Astrocyte (in vitro differentiated cells and primary cell): ENCODE measurements around the gene ATP13A2. TPM values are rescaled to one million over a fixed set of nuclear protein-coding genes. Genes with fewer than 3 reads are reported as not detected.

ENCODE experiments used
- DNase-seq: peaks from one replicate; pipeline ENCODE4 v3.0.0-alpha.2; 2010; ENCODE audit warnings: low read depth
- FAIRE-seq: peaks from 2 replicates; lab custom pipeline; 2011; peaks lifted over from hg19 to GRCh38; lab: Jason Lieb, UNC
- H2AFZ ChIP-seq: 2 replicates; pipeline ENCODE4 v1.6.0; 2012; ENCODE audit warnings: low read depth, low read length, inconsistent platforms
- H3K27ac ChIP-seq: 2 replicates; pipeline ENCODE4 v1.5.1; 2011; ENCODE audit warnings: low read depth, low read length, inconsistent platforms
- H3K27me3 ChIP-seq: 2 replicates; pipeline ENCODE4 v1.6.0; 2011; ENCODE audit warnings: low read length, inconsistent platforms; ENCODE audit not compliant: insufficient read depth
- H3K36me3 ChIP-seq: 2 replicates; pipeline ENCODE4 v1.5.1; 2011; ENCODE audit warnings: low read length, inconsistent platforms; ENCODE audit not compliant: insufficient read depth
- H3K4me1 ChIP-seq: 2 replicates; pipeline ENCODE4 v1.5.1; 2011; ENCODE audit warnings: low read length, inconsistent platforms; ENCODE audit not compliant: insufficient read depth
- H3K4me2 ChIP-seq: 2 replicates; pipeline ENCODE4 v1.6.0; 2012; ENCODE audit warnings: low read length, inconsistent platforms
- H3K4me3 ChIP-seq: 2 replicates; pipeline ENCODE4 v1.5.1; 2011; ENCODE audit warnings: low read depth, mild to moderate bottlenecking, low read length, inconsistent platforms; ENCODE audit not compliant: insufficient read depth
- H3K79me2 ChIP-seq: 2 replicates; pipeline ENCODE4 v1.6.0; 2012; ENCODE audit warnings: mild to moderate bottlenecking, low read length, inconsistent platforms; ENCODE audit not compliant: insufficient read depth
- H3K9ac ChIP-seq: 2 replicates; pipeline ENCODE4 v1.6.0; 2012; ENCODE audit warnings: mild to moderate bottlenecking, low read length, inconsistent platforms
- H3K9me3 ChIP-seq: 2 replicates; pipeline ENCODE4 v1.5.1; 2012; ENCODE audit warnings: low read depth, mild to moderate bottlenecking, low read length, inconsistent platforms; ENCODE audit not compliant: insufficient read depth
- H4K20me1 ChIP-seq: 2 replicates; pipeline ENCODE4 v1.6.0; 2012; ENCODE audit warnings: low read length, inconsistent platforms; ENCODE audit not compliant: insufficient read depth
- H3K27ac Mint-ChIP-seq: one replicate; pipeline ENCODE4 v1.8.0; 2021; ENCODE audit warnings: mild to moderate bottlenecking, mixed read lengths; ENCODE audit not compliant: unreplicated experiment
- H3K27me3 Mint-ChIP-seq: one replicate; pipeline ENCODE4 v1.8.0; 2021; ENCODE audit warnings: low read depth, mixed read lengths; ENCODE audit not compliant: unreplicated experiment
- H3K36me3 Mint-ChIP-seq: one replicate; pipeline ENCODE4 v1.8.0; 2021; ENCODE audit warnings: low read depth, mixed read lengths; ENCODE audit not compliant: unreplicated experiment
- H3K4me1 Mint-ChIP-seq: one replicate; pipeline ENCODE4 v1.8.0; 2021; ENCODE audit warnings: low read depth, mixed read lengths; ENCODE audit not compliant: unreplicated experiment
- H3K4me3 Mint-ChIP-seq: one replicate; pipeline ENCODE4 v1.8.0; 2021; ENCODE audit warnings: mild to moderate bottlenecking, moderate library complexity, mixed read lengths; ENCODE audit not compliant: unreplicated experiment
- H3K9me3 Mint-ChIP-seq: one replicate; pipeline ENCODE4 v1.8.0; 2021; ENCODE audit warnings: mild to moderate bottlenecking, mixed read lengths; ENCODE audit not compliant: unreplicated experiment
- CTCF ChIP-seq: IDR thresholded peaks from 2 replicates; pipeline ENCODE4 v1.5.1; 2011; ENCODE audit warnings: low read depth, mild to moderate bottlenecking, inconsistent platforms, low read length, moderate library complexity; ENCODE audit not compliant: insufficient read depth
- EZH2 ChIP-seq: IDR thresholded peaks from 2 replicates; pipeline ENCODE4 v1.6.1; 2012; ENCODE audit warnings: mild to moderate bottlenecking, low read length, inconsistent platforms; ENCODE audit not compliant: insufficient read depth
- total RNA-seq: library from RNA; stranded (reverse); gene quantifications from 2 replicates; pipeline ENCODE4 v1.2.1, GENCODE V29; 2021

Gene ATP13A2
- total RNA-seq, 1 donor from 2014 or later: 67.8 TPM

- H3K4me1 Mint-ChIP-seq: peaks cover 6% of the 10 kb centered on the region
- no peak for DNase-seq
- no peaks in the 10 kb centered on the region for H3K9me3 ChIP-seq
- no peaks in the 10 kb centered on the region for H3K27me3 Mint-ChIP-seq
- TF ChIP-seq EZH2 (no peak), CTCF (no peak)
- peaks cover 38% of the 10 kb centered on the region for H3K36me3 ChIP-seq
- no peak overlapping the region for H2AFZ ChIP-seq
- peaks cover 4% of the 10 kb centered on the region for H3K36me3 Mint-ChIP-seq
- H4K20me1 ChIP-seq: peaks cover 33% of the 10 kb centered on the region
- H3K27ac ChIP-seq: no peak overlapping the region
- H3K4me3 ChIP-seq: no peak overlapping the region
- peaks cover 3% of the 10 kb centered on the region for H3K4me1 ChIP-seq
- H3K4me3 Mint-ChIP-seq: no peak overlapping the region
- peaks cover 53% of the 10 kb centered on the region for H3K79me2 ChIP-seq
- H3K27me3 ChIP-seq: no peaks in the 10 kb centered on the region
- no peaks in the 10 kb centered on the region for H3K9me3 Mint-ChIP-seq
- no peak for FAIRE-seq
- H3K9ac ChIP-seq: no peak overlapping the region
- H3K4me2 ChIP-seq: no peak overlapping the region
- H3K27ac Mint-ChIP-seq: no peak overlapping the region
Measured at GRCh38 chr1:17046334-17046657, 34.6 kb upstream of the ATP13A2 start.

GRCh38 chr1:17045634-17046333 lies 34.1 kb upstream of the ATP13A2 start:
- peaks cover 36% of the 10 kb centered on the region for H3K36me3 ChIP-seq
- H3K27ac Mint-ChIP-seq: no peak overlapping the region
- H4K20me1 ChIP-seq: peaks cover 28% of the 10 kb centered on the region
- H3K27me3 ChIP-seq: no peaks in the 10 kb centered on the region
- no peaks in the 10 kb centered on the region for H3K9me3 Mint-ChIP-seq
- H3K4me3 ChIP-seq: peak overlapping the region; percentile 11
- peaks cover 48% of the 10 kb centered on the region for H3K79me2 ChIP-seq
- H3K9ac ChIP-seq: peak overlapping the region; percentile 44
- peak; percentile 47 for DNase-seq
- peaks cover 3% of the 10 kb centered on the region for H3K4me1 ChIP-seq
- no peak overlapping the region for H3K4me3 Mint-ChIP-seq
- peak overlapping the region; percentile 69 for H3K4me2 ChIP-seq
- H3K4me1 Mint-ChIP-seq: peaks cover 4% of the 10 kb centered on the region
- TF ChIP-seq CTCF: peak; percentile 85
- no peak for TF ChIP-seq EZH2
- peak; percentile 65 for FAIRE-seq
- H3K9me3 ChIP-seq: no peaks in the 10 kb centered on the region
- H2AFZ ChIP-seq: no peak overlapping the region
- H3K36me3 Mint-ChIP-seq: peaks cover 4% of the 10 kb centered on the region
- H3K27ac ChIP-seq: no peak overlapping the region
- H3K27me3 Mint-ChIP-seq: no peaks in the 10 kb centered on the region

- H3K9ac ChIP-seq: no peak overlapping the region
- peaks cover 43% of the 10 kb centered on the region for H3K79me2 ChIP-seq
- Mint-ChIP-seq H3K4me1 (peaks cover 4% of the 10 kb centered on the region), H3K36me3 (peaks cover 4% of the 10 kb centered on the region), H3K27me3 (no peaks in the 10 kb centered on the region), H3K27ac (no peak overlapping the region), H3K9me3 (no peaks in the 10 kb centered on the region), H3K4me3 (no peak overlapping the region)
- H3K4me3 ChIP-seq: no peak overlapping the region
- H3K4me1 ChIP-seq: peaks cover 3% of the 10 kb centered on the region
- H4K20me1 ChIP-seq: peaks cover 27% of the 10 kb centered on the region
- no peak for DNase-seq
- peaks cover 34% of the 10 kb centered on the region for H3K36me3 ChIP-seq
- no peak overlapping the region for H3K27ac ChIP-seq
- H3K4me2 ChIP-seq: no peak overlapping the region
- H2AFZ ChIP-seq: no peak overlapping the region
- no peaks in the 10 kb centered on the region for H3K27me3 ChIP-seq
- FAIRE-seq: no peak
- no peaks in the 10 kb centered on the region for H3K9me3 ChIP-seq
- TF ChIP-seq EZH2: no peak
- no peak for TF ChIP-seq CTCF
Measured at GRCh38 chr1:17045150-17045549, 33.4 kb upstream of the ATP13A2 start.
